CD4-positive, alpha-beta T cell treated with Interleukin-4 for 4 hours (primary cell): ENCODE data around the gene SLC35E4.
"Not testable (repeated sequence)": the region's sequence is repeated elsewhere in the genome, so short reads cannot be mapped to it uniquely, and the experiment has no call there.

Experiments used
- DNase-seq: peaks from one replicate; pipeline ENCODE4 v3.0.0-alpha.2; 2020

Gene SLC35E4

DNA sequence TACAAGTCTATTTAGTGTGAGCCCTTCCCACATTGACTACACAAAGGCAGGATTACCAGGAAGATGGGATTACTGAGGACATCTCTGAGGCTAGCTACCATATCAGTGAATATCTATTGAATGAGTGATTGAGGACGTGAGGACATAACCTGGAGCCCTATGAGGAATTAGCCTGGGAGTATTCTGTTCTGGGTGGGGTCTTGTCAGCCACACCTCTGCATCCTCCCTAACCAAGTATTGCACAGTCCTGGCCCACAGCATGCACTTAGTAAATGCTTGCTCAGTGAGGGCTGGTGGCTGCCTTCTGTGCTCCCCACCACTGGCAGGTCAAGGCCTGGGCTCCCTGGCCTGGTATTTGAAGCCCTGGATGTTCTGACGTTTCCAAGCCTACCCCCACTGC is 17.3 kb downstream of the SLC35E4 start:
- no peak for DNase-seq

DNA sequence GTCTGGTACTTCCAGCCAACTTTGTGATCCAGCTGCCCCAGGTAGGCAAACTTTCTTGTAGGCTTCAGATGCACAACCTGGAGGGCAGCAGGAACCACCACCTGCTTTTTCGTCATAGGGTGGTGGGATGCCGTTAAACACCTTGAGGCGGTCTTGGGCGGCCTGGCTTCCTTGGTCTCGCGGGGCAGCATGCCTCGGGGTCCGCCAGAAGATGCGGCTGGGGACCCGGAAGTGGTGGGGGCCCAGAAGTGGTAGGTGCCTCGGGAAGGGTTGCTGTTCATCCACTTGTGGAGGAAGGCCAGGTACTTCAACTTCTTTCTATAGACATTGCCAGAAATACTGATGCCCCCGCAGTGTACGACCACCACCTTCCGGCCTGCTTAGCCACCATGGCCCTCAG is 18.8 kb downstream of the SLC35E4 start:
- no peak for DNase-seq

DNA sequence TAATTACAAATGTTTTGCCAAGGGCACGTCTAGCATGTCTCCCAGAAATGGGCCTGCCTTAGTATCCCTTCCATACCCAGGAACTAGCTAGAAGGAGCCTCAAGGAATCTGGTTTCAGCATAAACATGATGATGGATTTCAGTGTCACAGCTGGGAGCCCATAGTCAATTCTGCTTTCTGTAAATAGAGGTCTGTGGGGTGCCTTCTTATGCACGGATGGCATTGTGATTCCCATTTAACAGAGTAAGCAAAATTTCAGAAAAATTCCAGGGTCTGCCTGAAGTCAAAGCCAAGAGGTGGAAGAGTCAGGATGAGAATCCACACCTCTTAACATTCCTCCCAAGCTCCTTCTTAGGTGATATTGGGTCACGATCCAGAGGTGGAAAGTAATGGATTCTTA is 20.0 kb downstream of the SLC35E4 start:
- DNase-seq: no peak

DNA sequence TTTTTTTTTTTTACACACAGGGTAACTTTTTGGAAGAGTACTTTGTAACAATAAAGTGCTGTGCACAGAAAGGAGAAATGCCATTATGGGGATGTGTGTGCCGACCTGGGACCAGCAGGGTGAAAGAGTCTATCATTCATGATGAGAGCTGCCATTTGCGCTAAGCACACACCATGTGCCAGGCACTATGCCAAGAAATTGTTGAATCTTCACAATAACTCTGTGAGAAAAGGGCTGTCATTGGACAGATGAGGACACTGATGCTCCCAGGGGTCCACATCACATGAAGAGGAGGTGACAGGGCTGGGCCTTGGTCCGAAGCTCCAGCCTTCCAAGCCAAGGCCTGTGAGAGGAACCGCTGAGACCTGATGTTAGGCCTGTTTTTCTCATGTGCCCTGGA is 26.5 kb downstream of the SLC35E4 start:
- no peak for DNase-seq

DNA sequence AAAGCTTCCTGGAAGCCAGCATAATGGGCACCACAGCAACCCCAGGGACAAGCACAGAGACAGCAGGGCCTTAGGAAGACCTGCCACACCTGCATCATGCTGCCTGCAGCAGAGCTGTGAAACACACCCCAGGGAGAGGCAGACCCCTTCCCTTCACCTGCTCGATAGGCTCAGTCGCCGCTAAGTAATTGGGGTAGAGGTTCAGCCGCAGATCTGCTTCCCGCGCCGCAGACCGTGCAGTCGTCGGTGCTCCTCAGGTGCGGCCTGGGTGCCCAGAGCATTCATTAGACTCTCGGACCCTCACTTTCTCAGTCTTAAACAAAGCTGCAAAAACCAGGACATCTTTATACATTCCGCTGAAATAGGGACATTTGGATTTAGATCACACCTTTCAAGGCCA is 29.2 kb downstream of the SLC35E4 start:
- no peak for DNase-seq

DNA sequence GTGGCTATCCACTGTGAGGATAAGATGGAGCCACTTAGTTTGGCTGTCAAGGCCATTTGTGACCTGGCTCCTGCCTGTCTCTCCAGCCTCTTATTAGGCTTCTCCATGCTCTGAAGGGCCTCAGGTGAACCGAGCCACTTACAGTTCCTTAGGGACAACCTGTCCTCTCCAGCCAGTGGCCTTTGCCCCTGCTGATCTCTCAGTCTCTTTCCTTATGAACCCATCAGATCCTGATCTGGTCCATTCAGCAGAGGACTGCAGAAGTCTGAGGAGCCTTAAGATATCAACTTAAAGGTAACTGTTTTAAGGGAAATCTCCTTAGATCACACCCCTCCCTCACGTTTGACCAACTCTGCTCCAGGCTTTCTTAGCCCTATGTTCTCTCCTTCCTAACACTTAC is 29.7 kb downstream of the SLC35E4 start:
- DNase-seq: no peak

DNA sequence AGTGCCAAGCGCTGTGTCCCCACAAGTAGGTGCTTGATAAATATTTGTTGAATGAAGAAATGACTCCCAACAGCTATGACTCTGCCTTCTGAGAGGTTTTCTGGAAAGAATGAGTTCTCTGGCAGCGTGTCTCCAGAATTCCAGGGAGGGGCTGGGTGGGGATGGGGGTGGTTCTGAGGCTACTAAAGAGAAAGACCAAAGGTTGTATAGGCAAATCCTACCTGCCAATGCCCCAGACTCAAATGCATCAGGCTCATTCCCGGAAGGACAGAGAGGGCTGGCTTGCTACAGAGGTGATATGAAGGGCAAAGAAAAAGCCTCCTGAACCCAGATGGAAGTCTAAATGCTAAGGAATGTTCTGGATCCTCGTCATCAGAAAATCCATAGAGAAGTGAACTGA is 30.2 kb downstream of the SLC35E4 start:
- no peak for DNase-seq

DNA sequence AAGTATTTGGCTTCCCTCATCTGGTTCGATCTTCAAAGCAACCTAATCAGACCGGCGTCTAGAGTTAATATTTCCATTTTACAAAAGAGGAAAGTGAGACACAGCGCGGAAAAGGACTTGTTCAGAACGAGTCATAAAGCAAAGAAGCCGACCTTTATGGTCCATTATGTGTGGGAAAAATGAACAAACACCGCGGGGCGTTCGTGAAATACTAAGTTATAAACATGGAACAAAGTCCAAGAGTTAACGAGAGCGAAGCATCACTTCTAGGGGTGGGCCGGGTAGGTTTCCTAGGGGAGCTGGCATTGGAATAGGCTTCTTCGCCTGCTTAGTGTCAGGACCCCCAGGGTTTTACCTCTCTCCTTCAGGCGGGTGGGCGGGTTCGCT is 31.5 kb downstream of the SLC35E4 start:
- DNase-seq: peak; percentile 8

DNA sequence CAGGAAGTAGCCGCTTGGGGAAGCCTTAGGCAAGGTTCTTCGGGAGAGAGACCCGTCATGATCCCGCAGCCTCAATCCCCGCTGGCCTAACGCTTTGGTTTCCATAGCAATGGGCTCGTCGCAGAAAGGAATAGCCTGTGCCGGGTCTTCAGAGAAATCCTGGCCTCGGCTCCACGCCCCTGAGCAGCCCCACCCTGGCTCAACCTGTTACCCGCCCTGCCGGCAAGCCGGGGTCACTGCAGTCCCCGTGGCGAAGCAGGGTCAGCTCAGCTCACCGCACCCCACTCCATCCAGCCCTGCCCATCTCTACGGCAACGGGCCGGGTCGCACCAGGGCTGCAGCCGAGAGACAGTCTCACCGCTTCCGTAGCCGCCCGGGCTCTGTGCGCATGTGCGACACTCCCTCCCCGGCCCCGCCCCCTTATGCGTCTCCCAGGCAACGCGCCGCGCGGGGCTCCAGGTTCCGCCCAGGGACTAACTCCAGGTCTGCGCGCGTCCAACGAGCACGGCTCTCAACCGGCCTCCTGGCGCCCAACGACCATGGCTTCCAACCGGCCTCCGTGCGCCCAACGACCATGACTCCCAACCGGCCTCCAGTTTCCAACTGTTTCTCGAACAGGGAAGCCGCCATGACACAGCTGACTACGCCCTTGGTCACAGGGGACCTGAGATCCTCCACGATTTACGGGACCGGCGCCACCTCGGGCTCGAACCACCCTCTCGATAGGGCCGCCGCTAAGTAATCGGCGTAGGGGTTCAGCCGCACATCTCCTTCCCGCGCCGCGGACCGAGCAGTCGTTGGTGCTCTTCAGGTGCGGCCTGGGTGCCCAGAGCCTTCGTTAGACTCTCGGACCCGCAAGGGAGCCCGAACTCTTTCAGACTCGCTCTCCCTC is 32.2 kb downstream of the SLC35E4 start, which contains the start of gene DUSP18:
DUSP18 (minus strand) TSS at position 382 of the 892 bp plus-strand sequence. CDS start 3,872 bp downstream, outside the sequence.
- peak; percentile 93 for DNase-seq

DNA sequence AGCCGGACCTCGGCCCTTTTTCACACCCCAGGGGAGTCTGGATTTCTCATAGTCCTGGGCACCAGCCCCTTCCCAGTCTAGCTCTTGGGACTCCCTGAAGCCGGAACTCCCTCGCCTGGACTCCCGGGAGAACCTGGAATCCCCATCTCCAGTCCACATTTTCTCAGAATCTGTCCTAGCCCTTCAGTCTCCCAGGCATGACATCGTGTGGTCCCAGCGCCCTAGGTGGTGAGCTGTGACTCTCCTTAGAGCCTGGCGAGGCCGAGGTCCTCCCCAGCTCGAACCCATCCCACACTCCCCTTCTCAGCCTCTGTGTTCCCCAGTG is 32.8 kb downstream of the SLC35E4 start:
- no peak for DNase-seq

DNA sequence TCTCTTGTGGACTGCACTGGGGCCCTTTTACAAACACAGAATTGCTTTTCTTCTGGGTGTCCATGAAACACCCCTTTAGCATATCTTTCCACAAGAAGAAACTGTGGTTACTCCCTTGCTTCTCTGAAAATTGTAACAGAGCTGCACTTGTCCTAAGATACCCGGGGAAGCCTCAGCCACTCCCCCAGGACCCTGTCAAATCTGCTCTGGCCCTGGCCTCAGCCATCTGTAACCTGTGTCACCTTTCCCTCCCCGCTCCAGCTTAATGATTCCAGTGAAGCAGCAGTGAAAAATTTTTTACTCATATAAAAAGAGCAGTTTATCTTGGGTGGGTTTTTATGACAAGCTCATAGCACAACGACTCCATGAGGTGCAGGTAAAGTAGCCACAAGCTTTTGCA is 35.5 kb downstream of the SLC35E4 start:
- no peak for DNase-seq

DNA sequence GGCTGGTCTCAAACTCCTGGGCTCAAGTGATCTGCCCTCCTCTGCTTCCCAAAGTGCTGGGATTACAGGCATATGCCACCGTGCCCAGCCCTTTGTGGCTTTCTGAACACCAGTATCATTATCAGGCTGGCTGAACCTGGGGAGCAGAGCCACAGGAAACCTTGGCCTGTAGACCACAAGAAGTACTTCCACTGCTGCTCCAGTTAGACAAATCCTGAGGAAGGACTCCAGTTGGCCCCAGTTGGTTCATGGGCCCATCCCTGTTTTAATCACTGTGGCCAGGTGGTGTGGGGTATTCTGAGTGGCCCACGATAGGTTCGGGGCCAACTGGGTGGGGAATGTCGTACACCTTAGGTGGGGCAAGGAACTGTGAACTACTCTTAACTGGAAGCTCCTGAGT is 37.6 kb downstream of the SLC35E4 start:
- DNase-seq: no peak

DNA sequence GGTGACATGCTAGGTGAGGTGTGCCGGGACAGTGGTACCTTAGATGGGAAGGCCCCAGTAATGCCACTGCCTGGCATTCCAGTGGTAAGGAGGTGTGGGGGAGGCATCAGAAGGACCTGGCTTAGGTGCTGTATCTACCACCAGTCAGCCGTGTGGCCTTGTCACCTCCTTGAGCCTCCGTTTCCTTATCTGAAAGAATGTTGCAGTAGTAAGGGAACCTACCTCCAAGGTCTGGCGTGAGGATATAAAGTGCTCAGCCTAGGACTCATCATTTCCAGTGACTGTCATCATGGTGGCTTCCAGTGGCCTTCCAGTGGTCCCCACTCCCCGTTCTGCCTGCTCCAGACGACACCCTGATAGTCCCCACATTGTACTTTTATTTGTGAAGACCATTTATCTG is 38.9 kb downstream of the SLC35E4 start:
- no peak for DNase-seq

DNA sequence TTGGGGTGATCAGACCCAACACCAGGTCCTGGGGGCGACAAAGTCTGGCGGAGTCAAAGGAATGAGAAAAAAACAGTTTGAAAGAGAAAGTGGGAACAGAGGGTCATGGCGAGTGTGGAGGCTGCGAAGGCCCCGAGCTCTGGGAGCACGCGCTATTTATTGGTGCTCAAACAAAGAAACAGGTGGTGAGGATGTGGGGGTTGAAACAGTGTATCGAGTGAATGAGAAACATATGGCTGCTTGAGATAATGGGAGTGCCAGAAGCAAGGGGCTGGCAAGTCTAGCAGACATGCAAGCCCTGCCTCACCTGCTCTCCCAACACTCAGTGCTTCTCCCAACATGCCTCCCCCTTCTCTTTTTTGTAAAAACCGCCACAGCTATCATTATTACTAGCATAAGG is 39.9 kb downstream of the SLC35E4 start:
- DNase-seq: no peak

DNA sequence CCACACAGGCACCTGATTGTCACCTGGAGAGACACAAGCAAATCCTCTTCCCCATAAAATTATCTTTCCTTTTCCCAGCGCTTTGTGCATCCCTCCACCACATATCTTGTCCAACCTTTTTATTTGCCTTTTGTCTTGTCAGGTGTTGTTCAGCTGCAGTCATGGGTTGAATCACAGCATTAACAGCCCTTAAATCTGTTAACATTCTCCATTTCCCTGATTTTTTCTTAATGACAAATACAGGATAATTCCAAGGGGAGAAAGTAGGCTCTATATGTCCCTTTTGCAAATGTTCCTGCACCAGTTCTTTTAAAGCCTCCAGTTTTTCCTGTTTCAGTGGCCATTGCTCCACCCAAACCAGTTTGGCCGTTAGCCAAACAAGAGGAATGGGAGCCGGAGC is 41.0 kb downstream of the SLC35E4 start:
- DNase-seq: not testable (repeated sequence)

DNA sequence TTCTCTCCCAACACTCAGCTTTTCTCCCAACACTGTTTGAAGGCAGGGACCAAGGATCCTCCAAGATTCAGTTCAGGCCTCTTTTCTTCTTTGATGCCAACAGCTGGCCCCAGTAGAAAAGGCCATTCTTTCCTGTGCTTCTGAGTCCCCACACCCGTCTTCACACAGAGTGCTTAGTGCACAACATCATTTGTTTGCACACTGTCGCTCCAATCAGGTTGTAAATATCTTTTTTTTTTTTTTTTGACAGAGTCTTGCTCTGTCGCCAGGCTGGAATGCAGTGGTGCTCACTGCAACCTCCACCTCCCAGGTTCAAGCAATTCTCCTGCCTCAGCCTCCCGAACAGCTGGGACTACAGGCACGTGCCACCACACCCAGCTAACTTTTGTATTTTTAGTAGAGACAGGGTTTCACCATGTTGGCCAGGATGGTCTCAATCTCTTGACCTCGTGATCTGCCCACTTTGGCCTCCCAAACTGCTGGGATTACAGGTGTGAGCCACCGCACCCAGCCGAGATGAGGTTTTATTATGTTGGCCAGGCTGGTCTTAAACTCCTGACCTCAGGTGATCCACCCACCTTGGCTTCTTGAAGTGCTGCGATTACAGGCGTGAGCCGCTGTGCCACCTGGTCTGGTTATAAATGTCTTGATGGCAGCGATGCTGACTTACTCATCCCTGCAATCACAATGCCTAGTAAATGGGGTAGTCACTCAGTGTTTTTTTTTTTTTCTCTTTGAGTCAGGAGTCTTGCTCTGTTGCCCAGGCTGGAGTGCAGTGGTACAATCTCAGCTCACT is 44.5 kb downstream of the SLC35E4 start:
- not testable (repeated sequence) for DNase-seq

DNA sequence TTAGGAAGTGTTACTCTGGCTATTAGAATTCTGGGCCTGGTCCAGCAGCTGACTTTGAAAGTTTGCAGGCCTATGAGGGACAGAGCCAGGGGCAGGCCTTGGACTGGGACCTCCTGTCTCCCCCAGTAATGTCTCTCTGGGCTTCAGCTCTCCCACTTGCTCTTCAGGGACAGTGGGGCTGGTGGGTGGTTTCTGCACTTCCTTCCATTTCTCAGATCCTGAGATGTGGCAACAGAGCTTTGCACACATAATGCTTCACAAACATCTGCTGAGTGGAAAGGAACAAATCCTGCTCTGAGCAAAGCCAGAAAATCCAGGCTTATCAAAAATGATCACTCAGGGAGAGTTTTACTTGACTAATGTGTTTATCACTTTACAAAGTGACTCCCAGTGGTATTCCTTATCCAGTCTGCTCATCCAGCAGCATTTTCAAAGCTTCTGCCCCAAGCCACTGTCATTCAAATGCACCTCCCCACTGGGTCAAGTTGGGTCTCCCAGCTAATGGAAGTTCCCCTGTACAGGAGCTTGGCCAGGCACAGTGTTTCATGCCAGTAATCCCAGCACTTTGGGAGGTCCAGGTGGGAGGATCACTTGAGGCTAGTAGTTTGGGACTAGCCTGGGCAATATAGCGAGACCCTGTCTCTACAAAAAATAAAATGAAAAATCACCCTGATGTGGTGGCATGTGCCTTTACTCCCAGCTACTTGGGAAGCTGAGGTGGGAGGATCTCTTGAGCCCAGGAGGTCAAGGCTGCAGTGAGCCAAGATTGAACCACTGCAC is 45.6 kb downstream of the SLC35E4 start:
- no peak for DNase-seq

DNA sequence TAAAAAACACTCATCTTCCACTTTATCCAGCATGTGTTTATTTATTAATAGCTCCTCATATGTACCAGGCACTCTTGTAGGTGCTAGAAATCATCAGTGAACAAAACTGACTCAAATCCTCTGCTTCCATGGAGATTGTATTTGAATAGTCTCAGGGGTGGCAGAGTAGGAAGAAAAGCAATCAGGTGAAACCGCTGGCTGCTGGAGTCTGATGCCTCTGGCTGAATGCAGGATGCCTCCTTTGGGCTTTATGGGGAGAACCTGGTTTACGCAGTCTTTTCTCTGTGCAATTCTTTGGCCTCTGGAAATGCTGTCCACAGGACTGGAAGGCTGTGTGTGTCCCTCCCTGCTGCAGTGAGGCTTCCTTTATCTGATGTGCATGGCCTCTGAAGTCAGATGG is 46.2 kb downstream of the SLC35E4 start:
- no peak for DNase-seq

DNA sequence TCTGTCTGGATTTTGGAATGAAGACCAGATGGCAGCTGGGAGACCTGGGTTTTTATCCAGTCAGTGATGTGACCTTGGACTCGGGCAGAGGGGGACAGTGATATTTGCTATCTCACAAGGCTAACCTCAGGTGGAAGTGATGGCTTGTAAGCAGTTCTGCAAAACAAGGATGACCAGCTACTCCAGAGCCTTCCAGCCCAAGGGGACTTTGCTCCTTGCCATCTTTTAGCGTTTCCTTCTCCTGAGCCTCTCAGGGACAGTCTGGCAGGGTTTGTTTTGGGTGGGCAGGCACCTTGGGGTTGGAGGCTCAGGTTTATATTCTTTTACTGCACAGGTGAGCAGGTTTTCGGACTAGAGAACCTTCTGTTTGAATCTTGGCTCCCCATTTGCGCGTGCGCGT is 49.6 kb downstream of the SLC35E4 start:
- DNase-seq: no peak

DNA sequence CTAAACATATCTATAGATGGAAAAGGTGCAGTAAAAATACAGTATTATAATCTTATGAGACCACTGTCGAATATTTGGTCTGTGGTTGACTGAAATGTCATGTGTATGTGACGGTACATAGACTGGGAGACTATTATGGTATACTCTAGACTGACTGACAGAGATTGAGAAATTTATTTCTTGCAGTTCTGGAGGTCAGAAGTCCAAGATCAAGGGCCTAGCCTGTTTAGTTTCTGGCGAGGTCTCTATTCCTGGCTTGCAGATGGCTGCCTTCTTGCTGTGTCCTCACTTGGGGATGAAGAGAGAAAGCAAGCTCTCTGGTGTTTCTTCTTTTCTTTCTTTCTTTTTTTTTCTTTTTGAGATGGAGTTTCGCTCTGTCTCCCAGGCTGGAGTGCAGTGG is 51.8 kb downstream of the SLC35E4 start:
- DNase-seq: no peak

DNA sequence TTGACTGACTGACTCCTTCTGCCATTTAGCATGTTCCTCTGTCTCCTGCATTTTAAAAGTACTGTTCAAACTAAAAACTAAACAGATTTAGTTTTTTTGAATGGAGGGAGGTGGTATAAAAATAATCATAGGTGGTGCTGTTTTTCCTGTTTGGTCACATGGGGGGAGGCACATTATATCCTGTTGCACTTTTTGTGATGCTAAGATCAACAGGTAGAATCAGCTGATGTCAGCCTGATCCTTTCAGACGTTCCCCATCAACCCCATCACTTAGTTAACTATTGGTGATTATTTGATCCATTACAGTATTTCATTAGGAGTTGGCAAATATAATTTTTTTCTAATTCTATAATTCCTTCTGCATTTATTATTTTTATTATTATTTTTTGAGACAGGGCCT is 54.0 kb downstream of the SLC35E4 start:
- no peak for DNase-seq

DNA sequence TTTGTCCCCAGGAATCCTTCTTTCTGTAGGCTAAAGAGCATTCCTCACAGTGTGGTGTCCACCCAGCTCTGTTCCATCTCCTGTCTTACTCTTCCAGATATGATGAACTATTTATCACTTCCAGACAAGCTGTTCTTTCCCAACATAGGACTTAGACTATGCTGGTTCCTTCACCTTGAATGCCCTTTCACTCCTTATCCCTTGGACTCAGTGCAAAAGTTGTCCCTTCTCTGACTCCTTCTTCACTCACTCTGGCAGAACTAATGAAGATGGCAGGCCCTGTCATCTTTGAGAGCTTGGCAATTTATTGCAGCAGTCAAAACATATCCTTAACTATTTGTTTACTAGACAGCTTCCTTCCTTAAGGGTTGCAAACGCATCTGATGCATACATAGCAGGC is 55.6 kb downstream of the SLC35E4 start:
- DNase-seq: no peak

DNA sequence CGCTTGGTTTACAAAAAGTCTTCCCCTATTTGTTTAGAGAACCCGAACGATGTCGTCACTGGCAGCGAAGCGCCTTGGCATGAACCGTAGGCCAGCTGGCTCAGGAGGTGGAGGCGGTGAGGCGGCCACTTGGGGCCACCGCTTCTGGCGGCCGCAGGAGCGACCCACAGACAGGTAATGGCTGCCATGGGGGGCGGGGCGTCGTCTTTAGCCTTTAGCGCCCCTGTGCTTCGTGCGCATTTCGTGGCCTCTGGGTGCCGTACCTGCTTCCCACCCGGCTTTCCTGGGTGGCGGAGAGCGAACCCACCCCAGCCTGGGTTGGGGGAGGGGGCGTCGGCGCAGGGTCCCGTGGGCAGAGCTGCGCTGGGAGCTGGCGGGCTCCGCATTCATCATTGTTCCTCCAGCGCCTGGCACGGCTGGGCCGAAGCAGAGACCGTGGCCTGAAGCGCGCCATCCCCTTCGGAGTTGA is 58.6 kb downstream of the SLC35E4 start:
- DNase-seq: peak; percentile 40
